Dermis microvascular lymphatic vessel endothelial cell (primary cell): Measurements from ENCODE around the gene ULK1. TPM values are rescaled to one million over a fixed set of nuclear protein-coding genes. Genes with fewer than 3 reads are reported as not detected.
A peak's percentile ranks its signal among the peaks of the same experiment; 100 is the strongest.

Experiments
- DNase-seq, 2 donors: peaks; one replicate each; pipeline versions ENCODE4 v3.0.0 to v3.0.0-alpha.2; 2010; ENCODE audit warnings: low read depth in 2 of 2
- total RNA-seq: library from RNA; depleted of rRNA; stranded (reverse); fragments of >200 nt; gene quantifications from 2 replicates; pipeline ENCODE4 v1.2.1, GENCODE V29; 2014

The ULK1 gene
- total RNA-seq, 1 donor from 2014 or later = 4.5 TPM

- DNase-seq = no peak
Observed at GRCh38 chr12:131907379-131908091, 13.1 kb downstream of the ULK1 start.

DNA sequence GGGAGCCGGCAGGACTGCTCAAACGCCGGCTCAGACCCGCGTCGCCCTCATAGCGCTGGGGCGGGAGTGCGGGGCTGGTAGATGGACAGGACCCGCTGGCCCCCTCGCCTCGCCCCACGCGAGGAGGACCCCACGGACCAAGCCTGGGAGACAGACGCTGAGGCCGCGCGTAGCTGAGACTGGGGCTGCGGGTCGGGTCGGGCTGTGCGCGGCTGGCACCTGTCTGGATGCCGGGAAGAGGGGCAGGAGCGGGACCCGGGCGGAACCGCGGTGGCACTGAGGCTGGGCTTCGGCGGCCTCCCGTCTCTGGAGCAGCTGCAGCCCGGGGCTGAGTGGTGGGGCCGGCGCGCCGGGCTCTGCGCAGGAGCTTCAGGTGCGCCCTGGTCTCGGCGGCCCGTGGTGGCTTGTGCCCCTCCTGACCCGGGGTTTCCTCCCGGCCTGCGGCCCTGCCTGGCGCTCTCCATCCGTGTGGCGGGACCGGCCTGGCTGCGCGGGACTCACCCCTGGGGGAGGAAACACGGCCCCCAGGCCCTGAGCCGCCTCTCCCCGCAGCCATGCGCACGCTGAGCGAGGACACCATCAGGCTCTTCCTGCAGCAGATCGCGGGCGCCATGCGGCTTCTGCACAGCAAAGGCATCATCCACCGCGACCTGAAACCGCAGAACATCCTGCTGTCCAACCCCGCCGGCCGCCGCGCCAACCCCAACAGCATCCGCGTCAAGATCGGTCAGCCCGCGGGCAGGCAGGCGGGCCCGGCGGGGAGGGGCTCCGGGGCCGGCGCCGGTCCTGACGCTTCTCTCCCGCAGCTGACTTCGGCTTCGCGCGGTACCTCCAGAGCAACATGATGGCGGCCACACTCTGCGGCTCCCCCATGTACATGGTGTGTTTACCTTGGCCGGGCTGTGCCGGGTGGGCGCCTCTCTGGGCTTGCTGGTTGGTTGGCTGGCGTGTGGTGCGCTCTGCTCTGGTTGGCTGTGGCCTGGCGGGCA, 14.0 kb downstream of the ULK1 start:
- DNase-seq = no peak

DNA sequence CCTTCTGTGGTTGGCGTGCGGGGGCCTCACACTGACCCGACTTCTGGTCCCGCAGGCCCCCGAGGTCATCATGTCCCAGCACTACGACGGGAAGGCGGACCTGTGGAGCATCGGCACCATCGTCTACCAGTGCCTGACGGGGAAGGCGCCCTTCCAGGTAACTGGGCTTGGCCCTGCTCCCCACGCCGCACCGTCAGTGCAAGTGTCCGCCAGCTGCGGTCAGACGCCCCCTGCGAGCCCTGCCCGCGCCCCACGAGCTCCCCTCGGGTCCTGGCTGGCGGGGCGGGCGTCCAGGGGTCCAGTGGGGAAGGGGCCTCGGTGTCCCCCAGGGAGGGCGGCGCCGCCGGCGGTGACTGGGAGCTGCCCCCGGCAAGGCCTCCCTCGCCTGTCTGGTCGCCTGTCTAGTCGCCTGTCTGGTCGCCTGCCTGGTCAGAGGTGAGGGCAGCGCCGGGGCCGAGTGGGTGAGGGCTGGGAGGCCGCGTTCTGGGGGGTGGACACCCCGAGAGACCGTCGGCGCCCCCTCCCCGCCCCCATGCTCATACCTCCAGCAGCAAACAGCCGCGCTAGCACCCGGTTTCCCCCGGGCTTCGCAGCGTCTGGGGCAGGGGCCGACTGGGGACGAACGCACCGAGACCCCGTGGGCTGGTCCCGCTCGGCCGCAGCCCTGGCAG, 14.8 kb downstream of the ULK1 start:
- DNase-seq = no peak

DNA sequence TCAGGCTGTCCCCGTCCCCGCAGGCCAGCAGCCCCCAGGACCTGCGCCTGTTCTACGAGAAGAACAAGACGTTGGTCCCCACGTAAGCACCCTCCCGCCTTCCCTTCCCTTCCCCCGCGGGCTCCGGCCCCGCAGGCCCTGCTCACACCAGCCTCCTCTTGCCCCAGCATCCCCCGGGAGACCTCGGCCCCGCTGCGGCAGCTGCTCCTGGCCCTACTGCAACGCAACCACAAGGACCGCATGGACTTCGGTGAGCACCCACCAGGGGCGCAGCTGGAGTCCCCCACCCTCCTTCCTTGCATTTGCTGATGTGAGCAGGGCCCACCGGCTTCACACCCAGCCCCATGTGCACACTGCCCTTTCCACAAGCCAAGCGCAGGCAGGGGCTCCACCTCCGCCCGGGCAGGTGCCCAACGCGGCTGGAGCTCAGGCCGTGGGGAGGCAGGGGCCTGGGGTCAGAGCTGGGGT, 15.4 kb downstream of the ULK1 start:
- no peak for DNase-seq

DNA sequence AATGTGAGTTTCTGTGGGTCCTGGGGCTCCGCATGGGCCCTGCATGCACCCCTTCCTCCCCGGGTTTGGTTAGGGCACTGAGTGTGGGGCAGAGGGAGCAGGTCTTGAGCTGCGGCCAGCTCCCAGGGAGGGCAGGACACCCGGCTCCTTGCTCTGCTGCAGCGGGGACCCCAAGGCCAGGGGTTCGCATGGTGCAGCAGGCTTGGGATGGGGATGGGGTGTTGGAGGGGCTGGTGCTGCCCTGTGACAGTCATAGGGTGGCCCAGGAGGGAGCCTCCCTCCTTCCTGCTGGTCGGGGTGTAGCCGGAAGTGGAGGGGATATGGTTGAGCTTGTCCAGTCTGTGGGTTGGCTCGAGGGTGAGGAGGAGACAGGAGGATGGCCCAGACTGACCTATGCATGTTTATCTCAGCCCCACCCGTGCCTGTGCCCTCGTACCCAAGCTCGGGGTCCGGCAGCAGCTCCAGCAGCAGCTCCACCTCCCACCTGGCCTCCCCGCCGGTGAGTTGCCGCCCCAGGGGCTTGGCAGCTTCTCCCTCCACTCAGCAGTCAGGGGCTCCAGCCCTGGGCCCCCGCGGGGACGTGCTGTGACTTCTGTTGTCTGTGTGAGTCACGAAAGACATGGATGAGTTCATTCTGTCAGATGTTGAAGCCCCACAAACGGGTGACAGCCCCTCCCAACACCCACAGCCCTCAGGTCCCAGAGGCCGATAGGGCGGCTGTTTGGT, 16.0 kb downstream of the ULK1 start:
- no peak for DNase-seq

DNA sequence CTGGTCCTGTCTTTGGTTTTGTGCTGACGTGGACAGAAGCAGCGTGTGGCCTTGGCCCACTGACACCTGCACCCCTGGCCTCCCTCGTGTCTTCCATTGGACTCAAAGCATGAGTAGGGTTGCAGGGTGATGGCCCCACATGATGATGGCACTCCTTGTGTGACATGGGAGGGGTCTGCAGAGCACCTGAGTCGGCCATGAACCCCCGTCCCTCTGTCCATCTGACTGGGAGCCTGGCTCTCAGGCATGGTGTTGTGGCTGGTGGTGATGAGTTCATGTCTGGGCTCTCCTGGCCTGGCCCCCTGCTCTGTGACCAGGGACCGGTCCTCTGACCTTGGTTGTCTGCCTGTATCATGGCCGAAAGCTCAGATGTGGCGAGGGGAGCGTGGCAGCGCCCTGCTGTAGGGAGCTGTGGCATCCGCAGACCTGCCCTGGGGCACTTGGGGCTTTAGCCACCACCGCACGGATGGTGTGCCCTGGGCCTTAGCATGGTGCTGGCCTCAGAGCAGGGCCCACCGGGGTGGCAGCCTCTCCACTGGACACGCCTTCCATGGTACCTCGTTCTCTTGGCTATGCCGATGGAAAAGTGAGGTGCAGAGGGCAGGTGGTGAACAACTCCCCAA, 16.7 kb downstream of the ULK1 start:
- DNase-seq = no peak

DNA sequence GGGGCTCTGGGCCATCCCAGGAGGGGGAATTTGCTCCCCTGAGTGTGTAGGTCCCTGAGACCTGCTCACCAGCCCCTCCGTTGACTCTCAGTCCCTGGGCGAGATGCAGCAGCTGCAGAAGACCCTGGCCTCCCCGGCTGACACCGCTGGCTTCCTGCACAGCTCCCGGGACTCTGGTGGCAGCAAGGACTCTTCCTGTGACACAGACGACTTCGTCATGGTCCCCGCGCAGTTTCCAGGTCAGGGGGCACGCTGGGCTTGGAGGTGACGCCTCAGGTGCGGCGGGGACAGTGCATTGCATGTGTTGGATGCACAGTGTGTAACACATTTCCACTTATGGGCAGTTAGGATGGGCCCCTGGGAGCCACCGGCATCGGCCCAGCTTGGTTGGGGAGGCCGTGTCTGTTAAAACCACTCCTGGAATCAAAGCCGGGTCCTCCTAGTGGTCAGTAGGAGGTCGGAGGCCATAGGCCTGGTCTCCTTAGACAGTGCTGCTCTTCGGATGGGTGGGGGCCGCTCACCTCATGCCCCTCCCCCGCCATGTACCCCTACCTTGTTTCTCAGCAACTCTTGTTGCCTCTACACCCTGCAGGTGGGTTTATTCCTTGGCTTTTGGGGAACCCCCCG, 17.5 kb downstream of the ULK1 start:
- DNase-seq = no peak

DNA sequence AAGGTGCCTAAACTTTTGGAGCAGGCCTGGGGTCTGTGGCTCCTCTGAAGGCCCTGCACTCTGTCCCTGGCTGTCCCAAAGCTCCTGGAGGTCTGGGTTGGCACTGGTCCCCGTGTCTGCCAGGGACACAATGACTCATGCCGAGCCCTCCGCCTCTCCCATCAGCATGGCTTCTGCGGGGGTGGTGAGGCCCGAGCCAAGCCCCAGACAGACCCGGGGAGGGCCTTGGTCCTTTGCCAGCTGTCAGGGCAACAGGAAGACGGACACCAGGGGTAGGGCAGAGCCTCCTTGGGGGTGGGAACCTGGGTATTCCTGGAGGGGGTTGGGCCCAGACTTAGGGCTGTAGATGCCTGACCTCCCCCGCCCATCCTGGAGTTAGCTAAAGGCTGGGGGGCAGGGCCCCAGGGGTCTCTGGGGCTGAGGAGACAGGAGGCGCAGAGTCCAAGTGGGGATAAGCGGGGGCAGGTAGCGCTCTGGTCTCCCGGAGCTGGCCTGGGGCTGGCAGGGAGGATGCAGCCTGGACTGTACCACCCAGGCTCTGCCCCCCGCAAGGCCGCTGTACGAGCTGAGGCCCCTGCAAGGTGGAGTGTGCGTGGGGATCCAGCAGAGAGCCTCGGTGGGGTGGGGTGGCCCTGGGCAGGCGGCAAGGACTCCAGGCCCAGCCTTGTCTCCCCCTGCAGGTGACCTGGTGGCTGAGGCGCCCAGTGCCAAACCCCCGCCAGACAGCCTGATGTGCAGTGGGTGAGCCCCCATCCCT, 18.3 kb downstream of the ULK1 start:
- DNase-seq = peak; percentile 72 to 91

- DNase-seq = no peak
Observed at GRCh38 chr12:131913666-131914065, 19.2 kb downstream of the ULK1 start.

DNA sequence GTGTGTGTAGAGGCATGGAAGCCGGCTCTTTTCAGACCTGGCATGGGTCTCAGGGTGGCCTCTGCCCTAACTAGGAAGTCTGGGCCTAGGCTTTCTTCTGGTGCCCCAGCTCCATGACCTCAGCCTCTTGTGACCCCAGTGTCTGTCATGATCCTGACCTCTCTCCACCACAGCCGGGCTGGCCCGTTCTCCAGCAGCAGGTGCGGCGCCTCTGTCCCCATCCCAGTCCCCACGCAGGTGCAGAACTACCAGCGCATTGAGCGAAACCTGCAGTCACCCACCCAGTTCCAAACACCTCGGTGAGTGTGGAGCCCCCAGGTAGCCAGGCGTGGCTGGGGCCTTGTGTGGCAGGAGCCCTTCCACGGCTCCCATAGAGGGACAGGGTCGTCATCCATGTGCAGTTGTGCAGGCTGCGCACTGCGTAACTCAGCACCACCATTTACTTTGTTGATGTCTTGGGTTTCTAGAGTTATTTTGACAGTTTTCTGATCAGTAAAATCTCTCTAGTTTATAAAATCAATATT, 19.8 kb downstream of the ULK1 start:
- no peak for DNase-seq

- no peak for DNase-seq
Observed at GRCh38 chr12:131915000-131915689, 20.7 kb downstream of the ULK1 start.

DNA sequence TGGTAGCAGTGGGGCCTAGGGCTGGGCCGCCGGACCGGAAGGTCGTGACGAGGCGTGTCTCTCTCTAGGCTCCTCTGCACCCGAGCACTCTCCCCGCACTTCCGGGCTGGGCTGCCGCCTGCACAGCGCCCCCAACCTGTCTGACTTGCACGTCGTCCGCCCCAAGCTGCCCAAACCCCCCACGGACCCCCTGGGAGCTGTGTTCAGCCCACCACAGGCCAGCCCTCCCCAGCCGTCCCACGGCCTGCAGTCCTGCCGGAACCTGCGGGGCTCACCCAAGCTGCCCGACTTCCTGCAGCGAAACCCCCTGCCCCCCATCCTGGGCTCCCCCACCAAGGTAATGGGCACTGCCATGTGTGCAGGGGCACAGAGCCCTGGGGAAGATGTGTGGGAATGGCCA, 21.4 kb downstream of the ULK1 start:
- no peak for DNase-seq

DNA sequence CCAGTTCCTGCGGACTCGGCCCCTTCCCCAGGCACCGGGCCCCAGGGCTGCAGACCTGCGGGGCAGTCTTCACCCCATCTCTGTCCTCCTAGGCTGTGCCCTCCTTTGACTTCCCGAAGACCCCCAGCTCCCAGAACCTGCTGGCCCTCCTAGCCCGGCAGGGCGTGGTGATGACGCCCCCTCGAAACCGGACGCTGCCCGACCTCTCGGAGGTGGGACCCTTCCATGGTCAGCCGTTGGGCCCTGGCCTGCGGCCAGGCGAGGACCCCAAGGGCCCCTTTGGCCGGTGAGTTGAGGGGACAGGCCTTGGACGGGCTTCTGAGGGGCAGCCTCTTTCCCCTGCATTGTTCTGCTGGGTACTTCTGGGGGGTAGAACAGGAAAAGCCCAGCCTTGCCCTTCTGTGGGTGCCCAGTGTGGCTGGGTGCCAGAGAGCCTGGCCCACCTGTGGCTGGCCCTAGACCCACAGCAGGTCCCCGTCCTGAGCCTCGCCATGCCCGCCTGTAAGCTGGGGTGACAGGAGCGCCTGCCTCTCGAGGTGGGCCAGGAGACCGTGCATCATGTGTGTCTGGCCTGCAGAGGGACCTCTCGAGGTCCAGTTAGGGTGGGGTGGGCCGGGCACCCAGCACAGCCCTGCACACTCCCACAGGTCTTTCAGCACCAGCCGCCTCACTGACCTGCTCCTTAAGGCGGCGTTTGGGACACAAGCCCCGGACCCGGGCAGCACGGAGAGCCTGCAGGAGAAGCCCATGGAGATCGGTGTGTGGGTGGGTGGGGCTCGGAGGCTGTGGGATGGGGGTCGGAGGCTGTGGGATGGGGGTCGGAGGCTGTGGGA, 22.1 kb downstream of the ULK1 start:
- no peak for DNase-seq

- no peak for DNase-seq
Observed at GRCh38 chr12:131917139-131917710, 22.8 kb downstream of the ULK1 start.

- no peak for DNase-seq
Observed at GRCh38 chr12:131917711-131918306, 23.4 kb downstream of the ULK1 start.

DNA sequence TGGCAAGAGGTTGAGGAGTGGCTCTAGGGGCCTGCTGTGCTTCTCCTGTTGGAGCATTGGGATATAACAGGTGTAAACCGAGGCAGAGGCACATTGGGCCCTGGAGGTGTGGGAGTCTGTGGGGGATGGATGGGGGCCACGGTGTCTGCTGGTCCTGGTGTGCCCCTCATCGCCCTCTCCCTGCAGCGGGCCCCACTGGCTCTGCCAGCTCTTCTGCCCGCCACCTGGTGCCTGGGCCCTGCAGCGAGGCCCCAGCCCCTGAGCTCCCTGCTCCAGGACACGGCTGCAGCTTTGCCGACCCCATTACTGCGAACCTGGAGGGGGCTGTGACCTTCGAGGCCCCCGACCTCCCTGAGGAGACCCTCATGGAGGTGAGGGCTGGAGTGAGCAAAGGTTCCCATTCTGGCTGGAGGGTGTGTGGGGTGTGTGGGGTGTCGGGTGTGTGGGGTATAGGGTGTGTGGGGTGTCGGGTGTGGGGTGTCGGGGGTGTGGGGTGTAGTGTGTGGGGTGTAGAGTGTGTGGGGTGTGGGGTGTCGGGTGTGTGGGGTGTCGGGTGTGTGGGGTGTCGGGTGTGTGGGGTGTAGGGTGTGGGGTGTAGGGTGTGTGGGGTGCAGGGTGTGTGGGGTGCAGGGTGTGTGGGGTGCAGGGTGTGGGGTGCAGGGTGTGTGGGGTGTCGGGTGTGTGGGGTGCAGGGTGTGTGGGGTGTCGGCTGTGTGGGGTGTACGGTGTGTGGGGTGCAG, 24.1 kb downstream of the ULK1 start:
- no peak for DNase-seq

- no peak for DNase-seq
Observed at GRCh38 chr12:131919051-131919347, 24.6 kb downstream of the ULK1 start.
